Measurements from ENCODE around the gene RALGPS1. TPM values are rescaled to one million over a fixed set of nuclear protein-coding genes. Genes with fewer than 3 reads are reported as not detected.

RALGPS1 gene
- total RNA-seq, 6 donors from 2014 or later = 12.3 to 52.4 (median 17.1) TPM

DNA sequence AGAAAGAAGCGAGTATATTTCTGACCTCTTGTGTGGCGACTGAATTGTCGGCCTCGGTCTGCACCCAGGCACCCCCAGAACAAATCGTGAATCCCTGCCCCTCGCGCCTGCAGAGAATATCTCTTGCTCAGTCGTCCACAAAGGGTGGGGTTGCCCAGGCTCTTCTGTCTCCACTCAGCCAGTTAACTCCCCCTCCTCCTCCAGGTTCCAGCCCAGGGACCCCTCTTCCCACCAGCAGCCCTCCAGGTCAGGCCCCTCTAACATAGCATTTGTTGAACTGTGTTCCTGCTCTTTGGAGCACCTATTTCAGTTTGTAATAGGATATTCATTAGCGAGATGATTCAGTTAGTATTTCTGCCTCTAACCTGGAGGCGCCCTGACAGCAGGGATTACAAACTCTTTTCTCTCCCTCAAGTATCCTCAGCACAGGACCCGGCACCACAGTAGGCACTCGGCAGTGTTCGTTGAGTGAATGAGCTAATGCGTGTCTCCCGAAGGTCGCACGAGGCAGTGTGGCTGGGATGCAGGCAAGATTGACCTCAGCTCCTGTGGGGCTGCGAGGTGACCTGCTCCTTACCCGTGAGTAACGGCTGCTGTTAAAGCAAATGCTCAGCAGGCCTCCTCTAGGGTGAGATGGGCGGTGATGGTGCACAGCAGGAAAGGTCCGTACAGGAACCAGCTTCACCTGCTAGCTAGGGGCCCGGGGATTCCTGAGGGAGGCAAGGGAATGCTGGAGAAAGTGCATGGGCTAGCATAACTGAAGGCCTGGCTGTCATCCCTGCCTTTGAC lies 28.4 kb upstream of the RALGPS1 start:
- WGBS, 2 donors = 85 to 88% methylated on average over 23 of the region's 23 CpGs
- Histone ChIP-seq H3K4me3 (no peak overlapping the region), H3K4me1 (peaks cover 5 to 11% (median 8%) of the 10 kb centered on the region in 4 donors), H3K9me3 (no peaks in the 10 kb centered on the region), H3K27ac (peak overlapping the region in 1 of 4 donors; percentile 32), H3K27me3 (no peaks in the 10 kb centered on the region), H3K36me3 (peaks cover 0 to 31% (median 6%) of the 10 kb centered on the region in 4 donors)
- no peak for TF ChIP-seq POLR2AphosphoS5 (IDR thresholded peaks at IDR 0.05)
- TF ChIP-seq EP300 (IDR thresholded peaks at IDR 0.05) = no peak
- TF ChIP-seq POLR2A (IDR thresholded peaks at IDR 0.05) = no peak
- TF ChIP-seq, protein P1, sequence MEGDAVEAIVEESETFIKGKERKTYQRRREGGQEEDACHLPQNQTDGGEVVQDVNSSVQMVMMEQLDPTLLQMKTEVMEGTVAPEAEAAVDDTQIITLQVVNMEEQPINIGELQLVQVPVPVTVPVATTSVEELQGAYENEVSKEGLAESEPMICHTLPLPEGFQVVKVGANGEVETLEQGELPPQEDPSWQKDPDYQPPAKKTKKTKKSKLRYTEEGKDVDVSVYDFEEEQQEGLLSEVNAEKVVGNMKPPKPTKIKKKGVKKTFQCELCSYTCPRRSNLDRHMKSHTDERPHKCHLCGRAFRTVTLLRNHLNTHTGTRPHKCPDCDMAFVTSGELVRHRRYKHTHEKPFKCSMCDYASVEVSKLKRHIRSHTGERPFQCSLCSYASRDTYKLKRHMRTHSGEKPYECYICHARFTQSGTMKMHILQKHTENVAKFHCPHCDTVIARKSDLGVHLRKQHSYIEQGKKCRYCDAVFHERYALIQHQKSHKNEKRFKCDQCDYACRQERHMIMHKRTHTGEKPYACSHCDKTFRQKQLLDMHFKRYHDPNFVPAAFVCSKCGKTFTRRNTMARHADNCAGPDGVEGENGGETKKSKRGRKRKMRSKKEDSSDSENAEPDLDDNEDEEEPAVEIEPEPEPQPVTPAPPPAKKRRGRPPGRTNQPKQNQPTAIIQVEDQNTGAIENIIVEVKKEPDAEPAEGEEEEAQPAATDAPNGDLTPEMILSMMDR (IDR thresholded peaks at IDR 0.05) = no peak
- ATAC-seq (ENCODE audit: low FRiP score in 2 of 2) (no peak), DNase-seq (no peak)

DNA sequence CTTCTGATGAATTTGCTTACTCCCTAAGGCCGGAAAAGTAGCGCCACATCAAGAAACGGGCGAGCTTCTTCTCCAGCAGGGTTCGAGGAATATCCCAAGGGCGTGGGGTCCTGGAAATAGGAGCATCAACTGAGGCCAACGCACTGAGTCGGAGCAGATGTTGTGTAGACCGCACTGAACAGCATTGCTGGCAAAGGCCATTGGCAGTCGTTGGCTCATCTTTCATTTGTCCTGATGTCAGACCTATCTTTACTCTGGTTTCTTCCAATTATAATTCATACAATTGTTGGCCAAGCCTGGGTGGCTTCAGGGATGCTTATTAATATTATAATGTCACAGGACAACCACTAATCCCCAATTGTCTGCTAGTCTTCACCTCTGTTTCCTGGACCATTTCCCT lies 27.7 kb upstream of the RALGPS1 start:
- ATAC-seq (ENCODE audit: low FRiP score in 2 of 2) (no peak), DNase-seq (no peak)
- H3K4me3 ChIP-seq = no peak overlapping the region
- H3K9me3 ChIP-seq = no peaks in the 10 kb centered on the region
- H3K27ac ChIP-seq = no peak overlapping the region
- H3K4me1 ChIP-seq = peaks cover 5 to 11% (median 8%) of the 10 kb centered on the region in 4 donors
- H3K27me3 ChIP-seq = no peaks in the 10 kb centered on the region
- WGBS, 2 donors = 81 to 93% methylated on average over 10 of the region's 10 CpGs
- TF ChIP-seq EP300 (IDR thresholded peaks at IDR 0.05) = no peak
- TF ChIP-seq, protein P1 (IDR thresholded peaks at IDR 0.05) = no peak
- TF ChIP-seq POLR2A (IDR thresholded peaks at IDR 0.05) = no peak
- TF ChIP-seq POLR2AphosphoS5 (IDR thresholded peaks at IDR 0.05) = no peak
- H3K36me3 ChIP-seq = peaks cover 0 to 25% (median 3%) of the 10 kb centered on the region in 4 donors

DNA sequence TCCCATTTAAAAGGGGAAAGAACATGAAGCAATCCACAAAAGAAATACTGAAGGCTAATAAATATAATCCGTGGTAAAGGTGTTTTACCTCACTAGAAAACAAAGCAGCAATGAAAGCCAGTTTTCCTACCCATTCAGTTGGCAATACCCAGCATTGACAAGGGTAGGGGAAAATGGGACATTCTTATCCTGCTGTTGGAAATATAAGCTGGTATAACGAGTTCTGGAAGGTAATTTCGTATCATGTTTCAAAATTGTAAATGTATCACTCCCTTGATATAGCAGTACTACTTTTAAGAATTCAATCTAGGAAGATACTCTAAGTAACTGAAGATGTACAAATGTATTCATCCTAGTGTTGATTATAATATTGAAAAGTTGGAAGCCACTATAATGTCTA lies 22.9 kb upstream of the RALGPS1 start:
- TF ChIP-seq POLR2AphosphoS5 (IDR thresholded peaks at IDR 0.05) = no peak
- TF ChIP-seq EP300 (IDR thresholded peaks at IDR 0.05) = no peak
- Histone ChIP-seq H3K27me3 (no peaks in the 10 kb centered on the region), H3K4me1 (no peaks in the 10 kb centered on the region), H3K36me3 (no peaks in the 10 kb centered on the region), H3K27ac (no peak overlapping the region), H3K4me3 (no peak overlapping the region), H3K9me3 (no peaks in the 10 kb centered on the region)
- ATAC-seq (ENCODE audit: low FRiP score in 2 of 2) (no peak), DNase-seq (no peak)
- 80 to 86% methylated on average over 3 of the region's 3 CpGs for whole genome bisulfite sequencing, 2 donors

DNA sequence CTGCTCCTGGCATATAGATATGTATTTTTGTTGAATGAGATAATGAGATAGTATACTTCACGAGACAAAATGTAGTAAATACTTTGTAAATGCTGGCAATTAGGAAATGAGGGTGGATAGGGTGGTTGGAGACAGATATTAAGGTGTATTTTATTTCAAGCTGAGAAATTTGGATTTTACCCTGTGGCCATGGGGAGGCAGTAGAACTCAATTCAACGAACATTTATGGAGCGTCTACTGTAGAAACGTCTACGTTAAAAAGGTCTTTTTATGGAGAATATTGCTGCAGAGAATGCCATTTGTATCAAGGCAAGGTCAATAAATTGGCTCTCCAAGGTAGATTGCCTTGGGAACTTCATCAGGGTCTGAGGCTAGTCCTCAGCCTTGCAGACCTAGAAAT lies 21.5 kb upstream of the RALGPS1 start:
- TF ChIP-seq EP300 (IDR thresholded peaks at IDR 0.05) (no peak), POLR2AphosphoS5 (IDR thresholded peaks at IDR 0.05) (no peak), POLR2A (IDR thresholded peaks at IDR 0.05) (no peak)
- TF ChIP-seq, protein P1 (IDR thresholded peaks at IDR 0.05) = peak in 3 of 6 experiments; percentile 14 to 39 (median 31)
- Histone ChIP-seq H3K27me3 (no peaks in the 10 kb centered on the region), H3K9me3 (no peaks in the 10 kb centered on the region), H3K27ac (no peak overlapping the region), H3K4me1 (no peaks in the 10 kb centered on the region), H3K4me3 (no peak overlapping the region), H3K36me3 (no peaks in the 10 kb centered on the region)
- 36 to 46% methylated on average over 5 of the region's 5 CpGs for WGBS, 2 donors
- DNase-seq (no peak), ATAC-seq (ENCODE audit: low FRiP score in 2 of 2) (no peak)

DNA sequence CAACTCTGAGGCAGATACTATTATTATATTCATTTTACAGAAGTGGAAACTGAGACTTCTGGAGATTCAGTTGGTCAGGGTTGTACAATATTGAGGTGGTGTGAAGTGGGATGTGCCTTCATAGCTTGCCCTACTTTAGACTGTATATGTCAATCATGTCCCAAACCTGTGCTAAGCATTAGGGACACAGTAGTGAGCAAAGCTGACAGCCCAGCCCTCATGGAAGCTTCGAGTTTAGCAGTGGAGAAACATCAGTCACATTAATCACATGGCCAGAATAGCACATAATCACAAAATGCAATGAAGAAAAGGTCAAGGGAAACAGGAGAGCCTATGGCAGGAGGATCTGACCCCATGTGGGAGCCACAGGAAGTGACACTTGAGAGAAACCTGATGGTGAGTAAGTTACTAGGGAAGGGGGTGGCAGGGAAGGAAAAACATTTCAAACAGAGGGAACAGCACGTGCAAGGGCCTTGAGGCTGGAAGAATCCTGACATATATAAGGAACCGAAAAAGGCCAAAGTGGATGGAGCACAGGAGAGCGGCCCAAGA lies 20.5 kb upstream of the RALGPS1 start:
- TF ChIP-seq, protein P1 (IDR thresholded peaks at IDR 0.05) = no peak
- TF ChIP-seq POLR2A (IDR thresholded peaks at IDR 0.05) (no peak), EP300 (IDR thresholded peaks at IDR 0.05) (no peak), POLR2AphosphoS5 (IDR thresholded peaks at IDR 0.05) (no peak)
- no peak overlapping the region for H3K4me3 ChIP-seq
- DNase-seq = no peak
- H3K36me3 ChIP-seq = no peaks in the 10 kb centered on the region
- 75 to 82% methylated on average over 4 of the region's 4 CpGs for WGBS, 2 donors
- H3K9me3 ChIP-seq = no peaks in the 10 kb centered on the region
- no peaks in the 10 kb centered on the region for H3K27me3 ChIP-seq
- no peak overlapping the region for H3K27ac ChIP-seq
- no peak for ATAC-seq (ENCODE audit: low FRiP score in 2 of 2)
- no peaks in the 10 kb centered on the region for H3K4me1 ChIP-seq
